22Rv1 (cell line): ENCODE measurements around the gene DNAH3.

Experiments
- CTCF ChIP-seq: fragments of 450-650 bp; IDR thresholded peaks from 2 replicates; pipeline ENCODE4 v1.5.1; 2017; ENCODE audit warnings: mild to moderate bottlenecking
- ZFX ChIP-seq: fragments of 450-650 bp; IDR thresholded peaks from 2 replicates; pipeline ENCODE4 v1.6.1; 2017; ENCODE audit warnings: antibody characterized with exemption, borderline replicate concordance

GRCh38 chr16:21130811-21131210, 19.8 kb downstream of the DNAH3 start:
- TF ChIP-seq CTCF: no peak
- TF ChIP-seq ZFX: no peak
